ENCODE data around the gene PSMD12. TPM values are rescaled to one million over a fixed set of nuclear protein-coding genes. Genes with fewer than 3 reads are reported as not detected.
"Not testable (repeated sequence)": the region's sequence is repeated elsewhere in the genome, so short reads cannot be mapped to it uniquely, and the experiment has no call there.

The PSMD12 gene
- total RNA-seq, 1 experiment from 2014 or later, result 90.5 TPM

GRCh38 chr17:67388986-67389385 lies 22.6 kb upstream of the PSMD12 start:
- H3K4me2 ChIP-seq (ENCODE audit: insufficient read depth, insufficient read length, low read length), result no peak overlapping the region
- WGBS (ENCODE audit: extremely low coverage, insufficient read length, low lambda C conversion rate), result no CpG with 5 or more reads among the region's 4 CpGs
- peaks cover 13% of the 10 kb centered on the region; the same call in 1 of the 2 replicates for H3K79me2 ChIP-seq (ENCODE audit: insufficient read depth, low read length)
- no peaks in the 10 kb centered on the region for H3K9me3 ChIP-seq (ENCODE audit: control insufficient read depth, low read depth, low read length)
- Mint-ChIP-seq H3K36me3 (ENCODE audit: insufficient read depth in 1 of 3, low read depth in 3 of 3) (peaks cover 0 to 7% (median 7%) of the 10 kb centered on the region in 3 experiments; a peak in 6 of 7 replicates), H3K4me3 (no peak overlapping the region), H3K4me1 (peaks cover 18 to 19% of the 10 kb centered on the region in 2 experiments), H3K27me3 (ENCODE audit: low read depth) (no peaks in the 10 kb centered on the region; the same call in 1 of the 2 replicates), H3K27ac (peak overlapping the region in 1 of 3 experiments; percentile 81; a peak in 2 of 7 replicates), H3K9me3 (no peaks in the 10 kb centered on the region; a peak in 4 of 5 replicates)
- no peak overlapping the region for H4K8ac ChIP-seq (replicated peaks; ENCODE audit: insufficient read length, low read depth, low read length)
- no peaks in the 10 kb centered on the region for H3K27me3 ChIP-seq (ENCODE audit: insufficient read depth, low read length)
- no peaks in the 10 kb centered on the region for H3K23me2 ChIP-seq (ENCODE audit: insufficient read length, low read depth, low read length, poor library complexity, severe bottlenecking)
- no peak overlapping the region for H2BK12ac ChIP-seq (ENCODE audit: insufficient read length, low read depth, low read length)
- H2BK120ac ChIP-seq (ENCODE audit: low read depth, low read length, poor library complexity, severe bottlenecking), result no peak overlapping the region
- no peak overlapping the region for H2BK5ac ChIP-seq (ENCODE audit: insufficient read length, low read length)
- DNase-seq, result no peak
- H3K56ac ChIP-seq (ENCODE audit: insufficient read length, low read depth, low read length), result no peak overlapping the region
- no peak overlapping the region for H3K27ac ChIP-seq (ENCODE audit: insufficient read length, low read depth, low read length)
- H3K23ac ChIP-seq (ENCODE audit: insufficient read length, low read depth, low read length), result no peak overlapping the region
- no peak overlapping the region for H3T11ph ChIP-seq (ENCODE audit: low read length)
- H3K14ac ChIP-seq (ENCODE audit: insufficient read depth, low read length), result no peak overlapping the region; the same call in 1 of the 2 replicates
- peaks cover 2% of the 10 kb centered on the region for H3K79me1 ChIP-seq (ENCODE audit: insufficient read depth, low read depth, low read length, poor library complexity, severe bottlenecking)
- H2AK5ac ChIP-seq (ENCODE audit: insufficient read length, low read length), result no peak overlapping the region
- no peak overlapping the region for H2AFZ ChIP-seq (ENCODE audit: low read length)
- H3K4ac ChIP-seq (ENCODE audit: low read depth, low read length), result no peak overlapping the region
- no peak overlapping the region for H4K91ac ChIP-seq (ENCODE audit: insufficient read length, low read depth, low read length)
- no peaks in the 10 kb centered on the region for H4K20me1 ChIP-seq (ENCODE audit: control insufficient read depth, insufficient read depth, insufficient read length)
- H2BK20ac ChIP-seq (ENCODE audit: low read depth, low read length, poor library complexity, severe bottlenecking), result no peak overlapping the region
- no peaks in the 10 kb centered on the region for H3K4me1 ChIP-seq (ENCODE audit: insufficient read depth, low read length)
- no peak for TF ChIP-seq CTCF (conservative IDR thresholded peaks at IDR 0.05)
- H3K18ac ChIP-seq (ENCODE audit: insufficient read length, low read depth, low read length), result no peak overlapping the region
- no peak overlapping the region for H2BK15ac ChIP-seq (ENCODE audit: low read depth, low read length)
- no peak overlapping the region for H4K5ac ChIP-seq (ENCODE audit: insufficient read length, low read depth, low read length)
- H3K9ac ChIP-seq (ENCODE audit: extremely low read depth, insufficient read length, low read length), result no peak overlapping the region

GRCh38 chr17:67388536-67388935 lies 22.2 kb upstream of the PSMD12 start:
- not testable (repeated sequence) for H3K9me3 Mint-ChIP-seq; H2BK12ac ChIP-seq (ENCODE audit: insufficient read length, low read depth, low read length); H2BK15ac ChIP-seq (ENCODE audit: low read depth, low read length); DNase-seq; H3K79me1 ChIP-seq (ENCODE audit: insufficient read depth, low read depth, low read length, poor library complexity, severe bottlenecking); H2BK20ac ChIP-seq (ENCODE audit: low read depth, low read length, poor library complexity, severe bottlenecking); H3K27me3 ChIP-seq (ENCODE audit: insufficient read depth, low read length); H3T11ph ChIP-seq (ENCODE audit: low read length); H3K4ac ChIP-seq (ENCODE audit: low read depth, low read length); H2BK5ac ChIP-seq (ENCODE audit: insufficient read length, low read length); H3K27ac Mint-ChIP-seq; H2BK120ac ChIP-seq (ENCODE audit: low read depth, low read length, poor library complexity, severe bottlenecking); H4K20me1 ChIP-seq (ENCODE audit: control insufficient read depth, insufficient read depth, insufficient read length); H3K27ac ChIP-seq (ENCODE audit: insufficient read length, low read depth, low read length); H3K23ac ChIP-seq (ENCODE audit: insufficient read length, low read depth, low read length); H3K36me3 Mint-ChIP-seq (ENCODE audit: insufficient read depth in 1 of 3, low read depth in 3 of 3); H2AK5ac ChIP-seq (ENCODE audit: insufficient read length, low read length); H4K91ac ChIP-seq (ENCODE audit: insufficient read length, low read depth, low read length); H2AFZ ChIP-seq (ENCODE audit: low read length); H3K14ac ChIP-seq (ENCODE audit: insufficient read depth, low read length); H3K4me3 Mint-ChIP-seq; H4K5ac ChIP-seq (ENCODE audit: insufficient read length, low read depth, low read length); H3K9ac ChIP-seq (ENCODE audit: extremely low read depth, insufficient read length, low read length); H3K4me1 ChIP-seq (ENCODE audit: insufficient read depth, low read length); H3K4me2 ChIP-seq (ENCODE audit: insufficient read depth, insufficient read length, low read length); H3K56ac ChIP-seq (ENCODE audit: insufficient read length, low read depth, low read length); H3K23me2 ChIP-seq (ENCODE audit: insufficient read length, low read depth, low read length, poor library complexity, severe bottlenecking); H4K8ac ChIP-seq (replicated peaks; ENCODE audit: insufficient read length, low read depth, low read length); H3K9me3 ChIP-seq (ENCODE audit: control insufficient read depth, low read depth, low read length); H3K18ac ChIP-seq (ENCODE audit: insufficient read length, low read depth, low read length); H3K27me3 Mint-ChIP-seq (ENCODE audit: low read depth)
- peaks cover 14 to 15% of the 10 kb centered on the region in 2 experiments for H3K4me1 Mint-ChIP-seq
- H3K79me2 ChIP-seq (ENCODE audit: insufficient read depth, low read length), result peaks cover 13% of the 10 kb centered on the region; the same call in 1 of the 2 replicates
- no CpG with 5 or more reads among the region's 10 CpGs for WGBS (ENCODE audit: extremely low coverage, insufficient read length, low lambda C conversion rate)

Data from H9 (cell line).